Amniotic stem cell (primary cell): ENCODE data around the gene AGBL4.
A peak's percentile ranks its signal among the peaks of the same experiment; 100 is the strongest.

Experiments
- DNase-seq: peaks from one replicate; lab custom pipeline; 2025; lab: John Stamatoyannopoulos, UW

Gene AGBL4

DNA sequence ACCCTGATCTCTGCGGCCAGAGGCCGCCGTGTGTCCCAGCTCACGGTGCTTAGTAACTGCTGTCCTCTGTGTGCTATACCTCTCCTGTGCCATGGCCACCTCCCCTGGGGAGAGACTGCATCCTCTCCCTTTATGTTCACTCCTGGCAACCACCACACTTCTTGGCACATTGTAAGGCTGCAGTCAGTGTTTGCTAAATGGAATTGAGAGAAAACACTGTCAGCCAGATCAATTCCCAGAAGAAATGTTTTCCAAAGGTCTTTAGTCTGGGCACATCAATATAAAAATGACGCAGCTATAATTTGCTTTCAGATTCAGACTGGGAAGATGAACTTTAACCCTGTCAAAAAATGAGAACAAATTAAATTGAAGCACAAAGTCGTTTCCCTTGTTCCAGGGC lies 1343.9 kb downstream of the AGBL4 start:
- DNase-seq, result no peak

DNA sequence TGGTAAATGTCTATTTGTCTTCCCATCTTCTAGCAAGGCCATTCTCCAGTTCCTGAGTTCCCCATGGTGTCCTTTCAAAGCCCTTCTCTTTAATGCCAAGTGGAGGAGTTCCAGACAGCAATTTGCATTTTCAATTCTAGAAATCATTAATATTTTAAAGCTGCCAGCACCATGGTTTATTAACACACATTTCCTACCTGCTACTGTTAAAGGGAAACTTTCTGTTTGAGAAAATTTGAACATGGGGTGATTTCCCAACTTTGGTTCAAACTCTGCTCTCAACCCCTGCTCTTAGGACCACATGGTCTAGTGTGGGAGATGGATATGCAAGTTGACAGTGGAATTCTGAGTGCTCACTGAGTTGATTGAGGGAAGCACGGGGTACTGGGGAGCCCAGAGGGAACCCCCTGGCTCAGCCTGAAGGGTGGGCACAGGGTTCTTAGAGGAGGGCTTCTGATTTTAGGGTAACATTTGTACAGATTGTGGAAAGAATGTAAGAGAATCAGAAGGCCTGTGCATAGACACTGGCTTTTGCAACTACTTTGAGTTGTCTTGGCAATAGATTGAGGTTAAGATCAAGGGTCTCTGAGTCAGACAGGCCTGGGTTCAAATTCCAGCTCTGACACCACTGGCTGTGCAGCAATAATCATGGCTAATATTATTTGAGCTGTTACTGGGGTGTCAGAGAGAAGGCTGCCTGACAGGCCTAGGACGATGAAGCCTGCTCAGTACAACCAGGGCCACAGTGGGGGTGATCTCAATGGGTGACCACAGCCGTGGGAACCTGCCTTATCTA lies 1344.8 kb downstream of the AGBL4 start:
- DNase-seq, result no peak

DNA sequence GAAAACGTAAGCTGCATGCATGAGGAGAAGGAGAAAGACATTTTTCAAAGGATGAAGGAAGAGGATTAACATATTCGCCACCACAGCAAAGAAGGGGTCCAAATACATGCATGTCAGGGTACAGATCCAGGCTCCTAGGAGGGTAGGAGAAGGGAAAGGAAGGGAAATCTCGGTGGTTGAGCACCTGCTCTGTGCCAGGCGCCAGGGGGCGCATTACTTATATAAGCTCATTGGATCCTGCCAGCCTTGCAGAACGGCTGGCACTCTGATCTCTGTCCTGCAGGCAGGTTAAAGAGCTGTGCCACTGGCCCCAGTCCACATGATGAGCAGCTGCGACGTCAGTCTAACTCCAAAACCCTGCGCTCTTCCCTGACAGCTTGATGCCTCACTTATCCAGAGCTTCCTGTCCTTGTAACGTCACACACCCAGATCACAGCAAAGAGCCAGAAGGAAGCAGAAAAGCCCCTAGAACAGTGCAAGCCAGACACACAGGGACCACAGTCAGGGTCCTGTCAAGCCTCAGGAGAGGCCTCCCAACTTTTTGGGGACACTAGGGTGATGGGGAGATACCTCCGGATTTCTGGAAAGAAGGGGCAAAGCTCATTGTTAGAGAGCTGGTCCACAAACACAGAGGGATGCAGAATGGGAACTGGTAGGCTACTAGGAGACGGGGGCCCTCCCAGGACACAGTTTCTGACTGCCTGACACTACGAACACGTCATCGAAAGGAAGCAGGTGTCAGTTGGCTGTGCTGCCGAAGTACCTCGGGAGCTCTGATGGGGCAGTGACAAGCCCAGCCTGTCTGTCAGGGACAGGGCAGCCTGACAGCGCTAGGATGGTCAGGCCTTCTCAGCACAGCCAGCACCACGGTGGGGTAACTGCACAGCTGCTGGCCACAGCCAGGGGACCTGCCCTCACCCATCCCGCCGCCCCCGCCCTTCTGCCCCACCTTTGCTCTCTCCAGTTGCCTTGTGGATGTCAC lies 1346.2 kb downstream of the AGBL4 start:
- DNase-seq, result peak; percentile 55

DNA sequence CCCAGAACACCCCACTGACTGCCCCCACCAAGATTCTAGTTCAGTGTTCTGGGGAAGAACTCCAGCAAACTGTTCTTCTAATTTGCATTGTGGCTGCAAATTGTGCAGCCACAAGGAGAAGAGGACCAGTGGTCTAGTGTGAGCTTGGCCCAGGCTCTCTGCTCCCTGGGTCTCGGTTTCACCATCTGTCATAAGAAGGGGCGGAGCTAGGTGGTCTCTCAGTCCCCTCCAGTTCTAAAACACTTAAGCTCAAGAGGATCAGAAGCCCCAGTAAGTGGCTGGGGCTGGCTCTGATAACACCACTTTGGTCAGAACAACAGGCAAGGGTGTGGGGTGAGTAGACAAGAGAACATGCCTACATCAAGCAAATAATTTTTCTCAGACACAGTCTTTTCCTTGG lies 1346.9 kb downstream of the AGBL4 start:
- no peak for DNase-seq

DNA sequence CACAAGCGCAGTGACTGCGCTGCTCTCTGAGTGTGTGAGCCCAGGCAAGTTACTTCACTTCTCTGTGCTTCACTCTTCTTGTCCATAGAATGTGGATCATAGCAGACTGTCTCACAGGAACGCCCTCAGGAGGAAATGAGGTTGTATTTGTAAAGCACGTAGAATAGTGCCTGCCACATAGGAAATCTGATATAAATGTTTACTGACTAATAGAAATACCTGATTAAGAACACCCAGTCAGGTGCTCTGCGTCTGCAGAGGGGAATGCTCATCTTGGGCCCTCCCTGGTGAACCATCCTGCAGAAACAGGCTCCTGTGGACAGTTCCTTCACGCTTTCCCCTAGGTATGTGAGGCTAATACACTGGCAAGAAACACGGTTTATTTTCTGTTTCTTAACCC lies 1347.4 kb downstream of the AGBL4 start:
- DNase-seq, result no peak

DNA sequence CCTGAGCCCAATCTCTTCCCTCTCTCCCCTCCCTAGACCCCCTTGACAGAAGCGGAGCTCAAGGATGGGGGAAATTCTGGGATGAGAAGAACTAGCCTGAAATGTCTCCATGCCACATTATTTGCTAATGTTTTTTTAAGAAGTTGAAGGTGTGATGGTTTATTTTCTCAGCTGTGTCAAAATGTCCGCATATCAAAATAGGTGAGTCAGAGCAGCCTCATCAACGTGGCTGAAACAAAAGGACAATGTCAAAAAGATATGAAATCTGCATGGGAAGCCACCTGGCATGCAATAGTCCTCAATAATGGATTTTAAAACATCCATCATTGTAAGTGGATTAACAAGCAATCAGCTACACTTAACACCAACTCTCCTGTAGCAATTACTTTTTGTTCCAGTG lies 1348.5 kb downstream of the AGBL4 start:
- no peak for DNase-seq

DNA sequence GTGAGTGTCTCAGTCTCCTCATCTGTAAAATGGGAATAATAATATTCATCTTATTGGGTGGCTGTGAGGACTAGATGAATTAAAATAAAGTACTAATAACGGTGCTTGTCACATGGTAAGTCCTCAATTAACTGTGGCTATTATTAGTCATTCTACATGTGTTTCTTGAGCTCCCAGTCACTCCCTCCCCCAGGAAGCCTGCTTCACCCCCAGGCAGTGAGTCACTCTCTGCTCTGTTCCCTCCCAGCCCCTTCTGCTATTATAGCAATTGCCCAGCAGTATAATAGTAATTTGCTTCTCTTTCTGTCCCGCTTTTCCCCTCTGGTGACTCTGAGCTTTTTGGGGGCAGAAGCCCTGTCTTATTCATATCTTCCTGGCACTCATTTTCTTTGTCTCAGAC lies 1349.1 kb downstream of the AGBL4 start:
- no peak for DNase-seq

DNA sequence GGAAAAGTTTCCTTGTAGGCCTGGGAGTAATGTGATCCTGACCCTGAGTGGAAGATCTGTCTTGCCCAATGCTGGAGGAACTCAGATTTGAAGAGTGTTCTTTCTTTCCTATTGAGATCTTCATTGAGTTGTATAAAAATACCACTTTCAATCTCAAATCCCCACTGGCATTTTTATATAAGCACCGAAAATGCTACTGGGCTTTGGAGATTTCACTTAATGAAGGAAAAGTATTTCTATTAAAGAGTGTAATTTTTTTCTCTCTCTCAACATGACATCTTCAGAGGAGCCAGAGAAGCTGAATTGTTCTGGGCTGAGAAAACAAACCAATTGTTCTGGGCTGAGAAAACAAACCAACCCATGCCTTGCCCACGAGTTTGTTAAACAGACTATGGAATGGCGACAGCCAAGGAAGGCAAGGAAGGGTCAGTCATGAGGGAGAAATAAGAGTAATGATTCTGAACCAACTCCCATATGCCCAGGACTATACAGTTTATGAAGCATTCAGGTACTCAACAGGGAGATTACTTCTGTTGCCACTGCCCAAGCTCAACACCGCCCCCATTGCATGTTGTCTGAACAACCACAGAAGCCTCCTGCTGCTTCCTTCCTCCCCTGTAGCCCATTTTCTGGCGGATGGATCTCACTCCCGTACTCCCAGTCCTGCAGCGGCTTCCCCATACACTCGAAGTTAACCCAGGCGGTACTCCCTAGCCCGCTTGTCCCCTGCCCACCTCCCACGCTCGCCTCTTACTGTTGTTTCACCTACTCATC lies 1350.2 kb downstream of the AGBL4 start:
- no peak for DNase-seq

DNA sequence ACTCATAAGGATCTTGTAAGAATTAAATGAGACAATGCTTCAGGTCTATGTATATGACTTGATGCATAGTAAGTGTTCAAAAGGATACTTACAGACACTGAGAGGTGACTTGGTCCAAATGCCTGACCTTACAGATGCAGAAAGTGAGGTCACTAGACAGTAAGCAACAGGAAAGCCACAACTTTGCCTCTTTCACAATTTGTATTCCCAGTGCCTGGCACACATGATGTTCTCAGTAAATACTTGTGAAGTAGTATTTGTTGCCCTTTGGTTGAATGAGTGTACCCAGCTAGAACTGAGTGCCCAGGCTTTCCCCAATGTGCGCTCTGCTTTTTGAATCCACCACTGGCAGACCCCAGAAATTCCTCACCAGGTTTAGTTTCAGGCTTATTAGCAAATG lies 1352.2 kb downstream of the AGBL4 start:
- DNase-seq, result no peak

DNA sequence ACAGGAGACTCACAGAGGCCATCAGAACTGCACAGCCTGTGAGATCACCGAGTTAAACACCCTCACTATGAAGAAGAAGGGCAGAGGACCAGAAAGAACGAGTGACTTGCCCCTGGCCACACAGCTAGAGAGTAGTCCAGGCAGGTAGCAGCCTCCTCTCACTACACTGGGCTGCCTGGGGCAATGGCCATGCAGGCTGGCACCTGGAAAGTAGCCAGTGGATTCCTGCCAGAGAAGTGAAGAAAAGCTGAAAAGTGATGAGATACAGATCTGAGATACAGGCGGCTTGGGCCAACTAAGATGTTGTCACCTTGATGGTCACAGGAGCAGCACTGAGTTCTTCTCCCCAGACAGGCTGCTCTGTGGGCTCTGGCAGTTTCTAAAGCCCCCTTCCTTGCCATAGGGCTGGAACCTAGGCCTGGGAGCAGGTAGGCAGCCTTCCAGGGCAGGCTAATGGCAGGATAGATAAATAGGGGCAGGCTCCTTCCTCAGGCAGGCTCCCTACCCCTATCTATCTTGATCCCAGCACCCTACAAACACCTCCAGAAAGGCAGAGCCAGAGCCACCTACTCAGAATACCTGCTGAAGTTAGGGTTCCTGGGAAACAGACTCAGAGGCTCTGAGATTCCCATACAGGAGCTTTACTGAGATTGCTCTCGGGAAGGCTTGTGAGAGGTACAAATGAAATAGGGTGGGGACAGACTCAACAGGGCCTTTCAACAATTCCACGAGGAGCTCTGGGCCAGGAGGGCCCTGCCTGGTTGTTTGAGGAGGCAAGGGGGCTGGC lies 1353.3 kb downstream of the AGBL4 start:
- no peak for DNase-seq

DNA sequence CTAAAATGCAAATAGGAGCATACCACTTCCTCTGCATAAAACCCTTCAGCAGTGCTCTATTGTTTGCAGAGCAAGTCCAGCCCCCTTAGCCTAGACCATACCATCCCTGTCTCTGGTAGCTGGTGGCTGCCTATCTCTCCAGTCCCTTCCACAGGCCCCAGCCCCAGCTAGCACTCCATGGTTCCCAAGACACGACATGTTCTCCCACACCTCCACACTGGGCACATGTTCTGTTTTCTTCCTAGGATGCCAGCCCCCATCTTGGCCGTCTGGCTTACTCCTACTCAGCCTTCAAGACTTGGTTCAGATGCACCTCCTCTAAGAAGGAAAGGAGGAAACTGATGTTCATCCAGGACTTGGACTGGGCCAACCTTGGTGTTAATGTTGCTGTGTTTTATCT lies 1355.4 kb downstream of the AGBL4 start:
- no peak for DNase-seq

DNA sequence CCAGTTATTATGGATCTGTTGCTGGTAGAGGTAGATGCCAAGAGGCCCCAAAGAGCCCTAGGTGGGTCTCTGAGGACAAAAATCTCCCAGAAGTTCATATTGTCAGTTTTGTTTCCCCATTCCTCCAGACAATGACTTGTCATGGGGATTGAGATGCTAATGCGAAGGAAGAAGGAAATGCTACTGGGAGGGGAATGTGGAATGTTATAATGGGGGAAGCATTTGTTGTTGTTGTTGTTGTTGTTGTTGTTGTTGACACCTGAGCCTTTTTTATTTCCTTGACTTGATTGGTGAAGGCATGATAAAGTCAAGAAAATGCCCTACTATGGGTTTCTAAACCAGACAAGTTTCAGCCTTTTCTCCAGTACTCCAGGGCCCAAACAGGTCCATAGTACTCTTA lies 1356.0 kb downstream of the AGBL4 start:
- DNase-seq, result no peak

DNA sequence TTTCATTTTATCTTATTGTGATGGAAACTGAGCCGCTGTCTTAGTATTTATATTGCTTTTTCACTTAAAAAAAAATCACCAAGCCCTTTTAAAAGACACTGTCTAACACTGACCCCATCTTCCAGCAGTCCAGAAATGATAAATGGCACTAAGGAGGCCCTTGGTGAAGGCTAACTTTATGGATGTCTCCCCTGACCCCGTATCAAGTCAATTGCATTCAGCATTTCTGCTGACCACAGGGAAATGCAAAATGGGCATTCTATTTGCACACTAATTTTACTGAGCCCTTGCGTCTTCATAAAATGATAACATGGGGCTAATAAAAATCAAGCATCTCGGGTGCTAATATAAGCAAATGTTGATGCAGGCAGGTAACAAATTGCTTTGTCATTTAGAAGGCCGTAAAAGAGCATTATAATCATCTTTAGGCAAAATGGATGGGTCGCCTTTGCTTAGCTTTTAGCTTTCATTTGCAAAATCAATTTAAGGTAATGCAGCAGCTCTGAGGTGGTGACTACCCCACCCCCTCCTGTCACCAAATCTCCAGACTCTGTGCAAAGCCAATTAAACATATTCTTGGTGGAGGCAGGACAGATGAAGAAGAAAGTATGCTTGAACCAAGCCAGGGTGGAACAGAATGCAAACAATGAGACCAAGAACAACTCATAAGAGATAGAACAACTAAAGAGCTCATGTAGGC lies 1357.9 kb downstream of the AGBL4 start:
- no peak for DNase-seq

DNA sequence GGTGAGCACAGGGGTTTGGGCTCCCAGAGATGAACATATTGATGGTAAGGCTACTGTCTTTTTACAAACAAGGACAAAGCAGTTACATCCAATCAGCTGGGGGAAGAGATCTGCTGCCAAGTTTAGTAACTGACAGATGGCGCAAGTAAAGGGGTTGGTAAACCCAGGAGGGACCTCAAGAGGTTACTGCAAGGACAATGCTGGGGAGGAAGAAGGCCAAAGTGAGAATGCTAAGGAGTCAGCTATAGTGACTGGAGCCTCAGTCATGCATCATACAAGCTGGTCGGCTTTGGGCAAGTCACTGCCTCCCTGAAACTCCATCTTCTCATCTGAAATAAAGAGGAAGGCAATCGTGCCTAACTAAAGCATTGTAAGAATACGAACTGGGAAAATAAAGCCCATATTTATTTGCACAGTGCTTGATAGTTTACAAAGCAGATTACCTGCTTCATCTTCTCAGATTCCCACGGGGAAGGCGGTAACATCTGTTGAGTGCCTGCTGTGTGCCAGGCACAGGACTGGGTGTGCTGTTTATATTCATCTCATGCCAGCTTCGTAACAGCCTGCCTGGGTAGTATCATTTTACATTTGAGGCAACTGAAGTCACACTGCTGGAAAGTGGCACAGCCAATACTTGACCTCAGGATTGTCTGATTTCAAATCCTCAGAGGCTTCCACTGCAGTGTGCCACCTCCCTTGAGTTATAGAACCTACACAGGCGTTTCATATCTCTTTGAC lies 1361.9 kb downstream of the AGBL4 start:
- no peak for DNase-seq

DNA sequence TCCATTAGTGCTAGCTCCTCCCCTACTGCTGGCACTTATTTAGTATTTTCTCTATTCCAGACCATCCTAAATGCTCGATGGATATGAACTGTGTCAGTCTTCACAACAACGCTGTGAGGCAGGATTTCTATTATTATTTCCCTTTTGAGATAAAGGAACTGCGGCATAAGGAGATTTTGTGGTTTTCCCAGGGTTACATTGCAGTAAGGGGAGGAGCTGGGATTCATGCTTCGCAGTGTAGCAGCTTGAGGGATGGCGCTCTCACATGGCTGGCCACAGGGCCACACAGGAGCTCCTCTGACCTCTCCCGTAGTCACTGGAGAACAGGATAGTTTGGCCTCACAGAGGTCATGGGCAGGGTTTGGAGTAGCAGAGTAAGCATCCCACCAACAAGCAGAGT lies 1364.0 kb downstream of the AGBL4 start:
- DNase-seq, result no peak

DNA sequence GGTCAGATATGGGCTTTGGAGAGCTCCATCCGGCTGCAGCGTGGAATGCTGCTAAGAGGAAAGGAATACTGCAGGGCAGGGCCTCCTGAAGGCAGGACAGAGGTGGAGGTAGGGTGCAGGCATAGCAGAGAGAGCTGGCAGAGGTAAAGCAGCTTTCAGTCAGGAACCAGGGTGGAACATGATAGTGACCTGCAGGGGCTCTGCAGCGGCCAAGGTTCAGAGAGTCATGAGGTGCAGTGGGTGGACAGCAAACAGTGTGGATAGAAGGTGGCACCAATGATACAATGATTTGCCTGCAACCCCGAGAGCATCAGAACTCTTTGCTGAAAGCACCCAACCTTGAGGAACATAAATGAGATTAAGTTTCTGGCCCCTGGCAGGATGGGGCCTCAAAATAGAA lies 1366.3 kb downstream of the AGBL4 start:
- DNase-seq, result no peak

DNA sequence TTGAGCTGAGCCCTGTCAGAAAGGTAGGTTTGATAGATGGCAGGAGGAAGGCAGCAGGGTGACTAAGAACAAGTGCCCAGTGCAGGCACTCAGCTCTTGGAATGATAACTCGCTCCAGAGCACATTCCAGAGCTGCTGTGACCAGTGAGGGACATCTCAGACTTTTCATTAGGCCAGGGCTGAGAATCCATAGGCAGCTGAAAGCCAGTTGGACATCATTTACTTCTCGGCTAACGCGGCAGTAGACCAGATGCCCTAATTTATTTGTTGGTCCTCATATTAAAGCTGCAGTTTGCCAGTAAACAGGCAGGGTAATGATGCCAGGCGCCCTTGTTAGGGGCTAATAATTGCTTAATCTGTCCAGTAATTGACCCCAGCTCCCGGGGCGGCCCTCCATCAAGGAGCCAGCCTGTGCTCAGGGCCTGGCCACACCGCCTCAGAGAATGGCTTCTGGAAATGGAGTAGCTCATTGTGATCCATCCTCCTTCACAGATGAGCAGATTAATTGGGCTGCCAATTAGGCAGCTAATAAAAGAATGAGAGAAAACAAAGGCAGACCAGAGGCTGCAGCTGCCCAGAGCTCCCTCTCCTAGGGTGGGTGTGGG lies 1369.0 kb downstream of the AGBL4 start:
- no peak for DNase-seq

DNA sequence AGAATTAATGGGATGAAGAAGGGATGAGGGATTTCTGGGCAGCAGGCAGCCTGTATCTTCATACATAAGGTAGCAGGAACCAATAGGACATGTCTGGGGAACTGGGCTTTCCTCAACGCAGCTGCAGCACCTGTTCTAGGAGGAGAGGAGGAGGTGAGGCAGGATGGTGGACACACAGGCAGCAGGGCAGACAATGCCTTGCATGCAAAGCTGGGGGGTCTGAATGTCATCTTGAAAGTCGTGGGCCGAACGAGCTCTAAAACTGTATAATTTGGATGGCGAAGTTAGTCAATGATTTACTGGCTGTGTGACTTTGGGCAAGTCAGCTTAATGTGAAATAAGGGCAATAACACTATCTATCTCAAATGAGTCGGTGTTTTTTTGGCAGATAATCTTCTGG lies 1371.4 kb downstream of the AGBL4 start:
- DNase-seq, result no peak

DNA sequence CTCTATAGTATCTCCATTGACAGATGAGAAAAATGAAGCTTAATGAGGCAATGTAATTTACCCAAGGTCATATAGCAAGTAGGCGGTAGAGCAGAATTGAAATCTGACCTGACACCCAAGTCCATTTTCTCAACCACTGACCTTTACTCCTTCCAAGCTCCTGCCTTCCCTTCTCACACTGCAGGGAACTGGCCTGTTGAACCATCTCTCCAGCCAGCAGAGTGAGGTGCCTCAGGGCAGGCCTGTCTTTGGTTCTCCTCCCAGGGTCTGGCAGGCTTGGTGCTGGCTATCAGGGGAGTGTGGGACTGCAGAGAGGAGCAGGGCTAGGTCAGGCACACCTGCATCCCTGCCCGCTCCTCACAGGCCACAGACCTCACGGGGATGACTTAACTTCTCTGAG lies 1373.9 kb downstream of the AGBL4 start:
- no peak for DNase-seq

DNA sequence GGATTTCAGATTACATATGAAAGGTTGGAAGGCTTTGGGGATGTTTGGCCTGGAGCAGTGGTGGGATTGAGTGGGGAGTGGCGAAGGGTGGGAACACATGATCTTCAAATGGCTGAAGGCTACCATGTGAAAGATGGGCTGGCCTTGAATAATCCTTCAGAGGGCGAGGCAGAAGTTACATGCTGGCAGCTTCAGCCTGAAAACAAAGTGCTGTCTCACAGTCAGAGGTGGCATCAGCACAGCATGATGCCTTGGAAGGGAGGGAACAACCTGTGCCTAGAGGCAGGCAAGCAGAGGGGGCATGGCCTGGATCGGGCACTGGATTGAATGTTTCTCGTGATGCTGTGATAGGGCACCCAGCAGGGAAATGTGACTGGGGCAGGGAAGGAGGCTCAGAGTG lies 1377.9 kb downstream of the AGBL4 start:
- no peak for DNase-seq
